MM.1S (cell line): ENCODE data around the gene FLRT2.

Experiments used
- EZH2 ChIP-seq: fragments of 300-600 bp; sonication (generic); optimal IDR thresholded peaks from 2 replicates; pipeline ENCODE3; 2017; ENCODE audit warnings: low read depth, mild to moderate bottlenecking, antibody characterized with exemption, low read length, mixed read lengths
- EZH2phosphoT487 ChIP-seq: fragments of 300-600 bp; sonication (generic); IDR thresholded peaks from 2 replicates; pipeline ENCODE4 v1.6.1; 2018; ENCODE audit warnings: antibody characterized with exemption, low read length
- TF ChIP-seq, protein P1 (sequence below): fragments of 300-600 bp; sonication (generic); IDR thresholded peaks from 2 replicates; pipeline ENCODE4 v1.5.1; 2016; ENCODE audit warnings: antibody characterized with exemption, low read length, mixed read lengths

- TF ChIP-seq EZH2 (no peak), EZH2phosphoT487 (no peak)
- TF ChIP-seq, protein P1, sequence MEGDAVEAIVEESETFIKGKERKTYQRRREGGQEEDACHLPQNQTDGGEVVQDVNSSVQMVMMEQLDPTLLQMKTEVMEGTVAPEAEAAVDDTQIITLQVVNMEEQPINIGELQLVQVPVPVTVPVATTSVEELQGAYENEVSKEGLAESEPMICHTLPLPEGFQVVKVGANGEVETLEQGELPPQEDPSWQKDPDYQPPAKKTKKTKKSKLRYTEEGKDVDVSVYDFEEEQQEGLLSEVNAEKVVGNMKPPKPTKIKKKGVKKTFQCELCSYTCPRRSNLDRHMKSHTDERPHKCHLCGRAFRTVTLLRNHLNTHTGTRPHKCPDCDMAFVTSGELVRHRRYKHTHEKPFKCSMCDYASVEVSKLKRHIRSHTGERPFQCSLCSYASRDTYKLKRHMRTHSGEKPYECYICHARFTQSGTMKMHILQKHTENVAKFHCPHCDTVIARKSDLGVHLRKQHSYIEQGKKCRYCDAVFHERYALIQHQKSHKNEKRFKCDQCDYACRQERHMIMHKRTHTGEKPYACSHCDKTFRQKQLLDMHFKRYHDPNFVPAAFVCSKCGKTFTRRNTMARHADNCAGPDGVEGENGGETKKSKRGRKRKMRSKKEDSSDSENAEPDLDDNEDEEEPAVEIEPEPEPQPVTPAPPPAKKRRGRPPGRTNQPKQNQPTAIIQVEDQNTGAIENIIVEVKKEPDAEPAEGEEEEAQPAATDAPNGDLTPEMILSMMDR = no peak
Measured at GRCh38 chr14:85595981-85596380, 66.0 kb downstream of the FLRT2 start.
